ENCODE data around the gene TUBA4B.

The TUBA4B gene

GRCh38 chr2:219230059-219230540 is 22.9 kb upstream of the TUBA4B start (continued):
- TF ChIP-seq, protein P1, sequence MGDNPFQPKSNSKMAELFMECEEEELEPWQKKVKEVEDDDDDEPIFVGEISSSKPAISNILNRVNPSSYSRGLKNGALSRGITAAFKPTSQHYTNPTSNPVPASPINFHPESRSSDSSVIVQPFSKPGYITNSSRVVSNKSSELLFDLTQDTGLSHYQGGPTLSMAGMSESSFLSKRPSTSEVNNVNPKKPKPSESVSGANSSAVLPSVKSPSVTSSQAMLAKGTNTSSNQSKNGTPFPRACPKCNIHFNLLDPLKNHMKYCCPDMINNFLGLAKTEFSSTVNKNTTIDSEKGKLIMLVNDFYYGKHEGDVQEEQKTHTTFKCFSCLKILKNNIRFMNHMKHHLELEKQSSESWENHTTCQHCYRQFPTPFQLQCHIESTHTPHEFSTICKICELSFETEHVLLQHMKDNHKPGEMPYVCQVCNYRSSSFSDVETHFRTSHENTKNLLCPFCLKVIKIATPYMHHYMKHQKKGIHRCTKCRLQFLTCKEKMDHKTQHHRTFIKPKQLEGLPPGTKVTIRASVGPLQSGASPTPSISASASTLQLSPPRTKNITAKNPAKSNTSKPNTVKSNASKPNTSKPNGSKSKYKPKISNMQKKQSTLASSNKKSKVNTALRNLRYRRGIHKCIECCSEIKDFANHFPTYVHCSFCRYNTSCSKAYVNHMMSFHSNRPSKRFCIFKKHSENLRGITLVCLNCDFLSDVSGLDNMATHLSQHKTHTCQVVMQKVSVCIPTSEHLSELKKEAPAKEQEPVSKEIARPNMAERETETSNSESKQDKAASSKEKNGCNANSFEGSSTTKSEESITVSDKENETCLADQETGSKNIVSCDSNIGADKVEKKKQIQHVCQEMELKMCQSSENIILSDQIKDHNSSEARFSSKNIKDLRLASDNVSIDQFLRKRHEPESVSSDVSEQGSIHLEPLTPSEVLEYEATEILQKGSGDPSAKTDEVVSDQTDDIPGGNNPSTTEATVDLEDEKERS (tag by site-specific recombination; IDR thresholded peaks at IDR 0.05) = no peak
- TF ChIP-seq ZNF624 (tag by site-specific recombination; IDR thresholded peaks at IDR 0.05) = no peak
- TF ChIP-seq ZNF521 (tag by site-specific recombination; IDR thresholded peaks at IDR 0.05) = no peak
- no peak for TF ChIP-seq SETDB1 (IDR thresholded peaks at IDR 0.05; ENCODE audit: insufficient read length, low read length)
- TF ChIP-seq ZBTB11 (tag by site-specific recombination; conservative IDR thresholded peaks at IDR 0.05; ENCODE audit: low read depth) = peak; percentile 17; the same call in 1 of the 2 replicates
- TF ChIP-seq ZNF623 (tag by site-specific recombination; IDR thresholded peaks at IDR 0.05) = no peak
- TF ChIP-seq BCL6B (tag by site-specific recombination; IDR thresholded peaks at IDR 0.05) = no peak
- TF ChIP-seq ZNF785 (tag by site-specific recombination; IDR thresholded peaks at IDR 0.05) = no peak
- TF ChIP-seq, protein P2, sequence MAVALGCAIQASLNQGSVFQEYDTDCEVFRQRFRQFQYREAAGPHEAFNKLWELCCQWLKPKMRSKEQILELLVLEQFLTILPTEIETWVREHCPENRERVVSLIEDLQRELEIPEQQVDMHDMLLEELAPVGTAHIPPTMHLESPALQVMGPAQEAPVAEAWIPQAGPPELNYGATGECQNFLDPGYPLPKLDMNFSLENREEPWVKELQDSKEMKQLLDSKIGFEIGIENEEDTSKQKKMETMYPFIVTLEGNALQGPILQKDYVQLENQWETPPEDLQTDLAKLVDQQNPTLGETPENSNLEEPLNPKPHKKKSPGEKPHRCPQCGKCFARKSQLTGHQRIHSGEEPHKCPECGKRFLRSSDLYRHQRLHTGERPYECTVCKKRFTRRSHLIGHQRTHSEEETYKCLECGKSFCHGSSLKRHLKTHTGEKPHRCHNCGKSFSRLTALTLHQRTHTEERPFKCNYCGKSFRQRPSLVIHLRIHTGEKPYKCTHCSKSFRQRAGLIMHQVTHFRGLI (tag by site-specific recombination; IDR thresholded peaks at IDR 0.05) = no peak
- TF ChIP-seq, protein P3, sequence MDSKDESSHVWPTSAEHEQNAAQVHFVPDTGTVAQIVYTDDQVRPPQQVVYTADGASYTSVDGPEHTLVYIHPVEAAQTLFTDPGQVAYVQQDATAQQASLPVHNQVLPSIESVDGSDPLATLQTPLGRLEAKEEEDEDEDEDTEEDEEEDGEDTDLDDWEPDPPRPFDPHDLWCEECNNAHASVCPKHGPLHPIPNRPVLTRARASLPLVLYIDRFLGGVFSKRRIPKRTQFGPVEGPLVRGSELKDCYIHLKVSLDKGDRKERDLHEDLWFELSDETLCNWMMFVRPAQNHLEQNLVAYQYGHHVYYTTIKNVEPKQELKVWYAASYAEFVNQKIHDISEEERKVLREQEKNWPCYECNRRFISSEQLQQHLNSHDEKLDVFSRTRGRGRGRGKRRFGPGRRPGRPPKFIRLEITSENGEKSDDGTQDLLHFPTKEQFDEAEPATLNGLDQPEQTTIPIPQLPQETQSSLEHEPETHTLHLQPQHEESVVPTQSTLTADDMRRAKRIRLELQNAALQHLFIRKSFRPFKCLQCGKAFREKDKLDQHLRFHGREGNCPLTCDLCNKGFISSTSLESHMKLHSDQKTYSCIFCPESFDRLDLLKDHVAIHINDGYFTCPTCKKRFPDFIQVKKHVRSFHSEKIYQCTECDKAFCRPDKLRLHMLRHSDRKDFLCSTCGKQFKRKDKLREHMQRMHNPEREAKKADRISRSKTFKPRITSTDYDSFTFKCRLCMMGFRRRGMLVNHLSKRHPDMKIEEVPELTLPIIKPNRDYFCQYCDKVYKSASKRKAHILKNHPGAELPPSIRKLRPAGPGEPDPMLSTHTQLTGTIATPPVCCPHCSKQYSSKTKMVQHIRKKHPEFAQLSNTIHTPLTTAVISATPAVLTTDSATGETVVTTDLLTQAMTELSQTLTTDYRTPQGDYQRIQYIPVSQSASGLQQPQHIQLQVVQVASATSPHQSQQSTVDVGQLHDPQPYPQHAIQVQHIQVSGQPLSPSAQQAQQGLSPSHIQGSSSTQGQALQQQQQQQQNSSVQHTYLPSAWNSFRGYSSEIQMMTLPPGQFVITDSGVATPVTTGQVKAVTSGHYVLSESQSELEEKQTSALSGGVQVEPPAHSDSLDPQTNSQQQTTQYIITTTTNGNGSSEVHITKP (tag by site-specific recombination; IDR thresholded peaks at IDR 0.05) = peak; percentile 90
- TF ChIP-seq ZFP37 (tag by site-specific recombination; IDR thresholded peaks at IDR 0.05) = peak; percentile 52; the same call in 1 of the 2 replicates
- no peak for TF ChIP-seq ZNF677 (tag by site-specific recombination; IDR thresholded peaks at IDR 0.05)
- no peak for TF ChIP-seq ZNF391 (tag by site-specific recombination; IDR thresholded peaks at IDR 0.05; ENCODE audit: borderline replicate concordance, low read depth)
- TF ChIP-seq ZNF292 (tag by site-specific recombination; IDR thresholded peaks at IDR 0.05; ENCODE audit: borderline replicate concordance, low read depth) = no peak
- no peak for TF ChIP-seq IKZF3 (tag by site-specific recombination; IDR thresholded peaks at IDR 0.05)
- TF ChIP-seq ZBTB17 (tag by site-specific recombination; IDR thresholded peaks at IDR 0.05) = peak; percentile 86
- no peak for TF ChIP-seq ZNF792 (tag by site-specific recombination; IDR thresholded peaks at IDR 0.05)
- TF ChIP-seq, protein P4, sequence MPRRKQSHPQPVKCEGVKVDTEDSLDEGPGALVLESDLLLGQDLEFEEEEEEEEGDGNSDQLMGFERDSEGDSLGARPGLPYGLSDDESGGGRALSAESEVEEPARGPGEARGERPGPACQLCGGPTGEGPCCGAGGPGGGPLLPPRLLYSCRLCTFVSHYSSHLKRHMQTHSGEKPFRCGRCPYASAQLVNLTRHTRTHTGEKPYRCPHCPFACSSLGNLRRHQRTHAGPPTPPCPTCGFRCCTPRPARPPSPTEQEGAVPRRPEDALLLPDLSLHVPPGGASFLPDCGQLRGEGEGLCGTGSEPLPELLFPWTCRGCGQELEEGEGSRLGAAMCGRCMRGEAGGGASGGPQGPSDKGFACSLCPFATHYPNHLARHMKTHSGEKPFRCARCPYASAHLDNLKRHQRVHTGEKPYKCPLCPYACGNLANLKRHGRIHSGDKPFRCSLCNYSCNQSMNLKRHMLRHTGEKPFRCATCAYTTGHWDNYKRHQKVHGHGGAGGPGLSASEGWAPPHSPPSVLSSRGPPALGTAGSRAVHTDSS (tag by site-specific recombination; IDR thresholded peaks at IDR 0.05) = no peak
- TF ChIP-seq ZNF426 (tag by site-specific recombination; IDR thresholded peaks at IDR 0.05) = no peak

All from HEK293 (cell line).